Neural cell (in vitro differentiated cells): ENCODE results near the gene FN3K. TPM values are rescaled to one million over a fixed set of nuclear protein-coding genes. Genes with fewer than 3 reads are reported as not detected.

ENCODE experiments used
- H2AFZ ChIP-seq: fragments of 200-600, 300-800 bp; sonication (generic), shearing (Covaris generic); 2 replicates; pipeline ENCODE4 v1.6.0; 2014; ENCODE audit warnings: low read depth, mild to moderate bottlenecking, antibody characterized with exemption, low read length, moderate library complexity
- H3F3A ChIP-seq: fragments of 200-600 bp; shearing (Covaris generic); 2 replicates; pipeline ENCODE4 v1.6.1; 2016; ENCODE audit warnings: mild to moderate bottlenecking, moderate library complexity, mixed read lengths, antibody characterized with exemption, low read length; ENCODE audit not compliant: insufficient read depth, poor library complexity, severe bottlenecking
- H3K27ac ChIP-seq: fragments of 200-600, 300-800 bp; sonication (generic), shearing (Covaris generic); 2 replicates; pipeline ENCODE4 v1.5.1; 2014; ENCODE audit warnings: mild to moderate bottlenecking, low read length, moderate library complexity
- H3K27me3 ChIP-seq: fragments of 300-800, 200-600 bp; sonication (generic), shearing (Covaris generic); 2 replicates; pipeline ENCODE4 v1.6.0; 2014; ENCODE audit warnings: mild to moderate bottlenecking, low read depth, low read length, moderate library complexity; ENCODE audit not compliant: insufficient read depth
- H3K36me3 ChIP-seq: fragments of 300-800, 200-600 bp; sonication (generic), shearing (Covaris generic); 2 replicates; pipeline ENCODE4 v1.5.1; 2014; ENCODE audit warnings: mild to moderate bottlenecking, antibody characterized with exemption, low read length, moderate library complexity; ENCODE audit not compliant: insufficient read depth
- H3K4me2 ChIP-seq: fragments of 300-800, 200-600 bp; sonication (generic), shearing (Covaris generic); 2 replicates; pipeline ENCODE4 v1.6.0; 2014; ENCODE audit warnings: mild to moderate bottlenecking, low read length
- H3K4me3 ChIP-seq: fragments of 300-800, 200-600 bp; sonication (generic), shearing (Covaris generic); 2 replicates; pipeline ENCODE4 v1.5.1; 2014; ENCODE audit warnings: mild to moderate bottlenecking, low read length, moderate library complexity
- H3K79me2 ChIP-seq: fragments of 200-600 bp; shearing (Covaris generic); replicated peaks from 2 replicates; pipeline ENCODE4 v1.6.0; 2014; ENCODE audit warnings: mild to moderate bottlenecking, low read length, moderate library complexity; ENCODE audit not compliant: insufficient read depth
- H3K9ac ChIP-seq: fragments of 300-800, 200-600 bp; sonication (generic), shearing (Covaris generic); 2 replicates; pipeline ENCODE4 v1.6.1; 2016; ENCODE audit warnings: mild to moderate bottlenecking, low read length, mixed read lengths
- H3K9me2 ChIP-seq: fragments of 200-600 bp; shearing (Covaris generic); 2 replicates; pipeline ENCODE4 v1.6.1; 2016; ENCODE audit warnings: mild to moderate bottlenecking, low read length, mixed read lengths; ENCODE audit not compliant: insufficient read depth
- H3K9me3 ChIP-seq: fragments of 200-600, 300-800 bp; sonication (generic), shearing (Covaris generic); 2 replicates; pipeline ENCODE4 v1.6.1; 2016; ENCODE audit warnings: mild to moderate bottlenecking, mixed run types, low read length, moderate library complexity, mixed read lengths
- H4K20me1 ChIP-seq: fragments of 200-600 bp; shearing (Covaris generic); 2 replicates; pipeline ENCODE4 v1.6.1; 2016; ENCODE audit warnings: mild to moderate bottlenecking, mixed run types; ENCODE audit not compliant: insufficient read depth
- EP300 ChIP-seq: fragments of 450-650 bp; conservative IDR thresholded peaks from 2 replicates; pipeline ENCODE4 v1.6.1; 2014; ENCODE audit warnings: antibody characterized with exemption, mild to moderate bottlenecking, moderate library complexity; ENCODE audit not compliant: poor library complexity, severe bottlenecking
- EZH2 ChIP-seq: fragments of 200-600, 300-800 bp; shearing (Covaris generic), sonication (generic); IDR thresholded peaks from 2 replicates; pipeline ENCODE4 v1.6.1; 2014; ENCODE audit warnings: antibody characterized with exemption, low read length, borderline replicate concordance, mild to moderate bottlenecking; ENCODE audit not compliant: insufficient read depth, poor library complexity, severe bottlenecking
- MXI1 ChIP-seq: fragments of 450-650 bp; conservative IDR thresholded peaks from 2 replicates; pipeline ENCODE4 v1.6.1; 2014; ENCODE audit warnings: antibody characterized with exemption, mild to moderate bottlenecking; ENCODE audit not compliant: poor library complexity, severe bottlenecking
- POLR2AphosphoS5 ChIP-seq: IDR thresholded peaks from 2 replicates; pipeline ENCODE4 v1.6.1; 2012
- RAD21 ChIP-seq: fragments of 450-650 bp; conservative IDR thresholded peaks from 2 replicates; pipeline ENCODE4 v1.6.1; 2014; ENCODE audit warnings: antibody characterized with exemption, mild to moderate bottlenecking, moderate library complexity
- REST ChIP-seq: IDR thresholded peaks from 2 replicates; pipeline ENCODE4 v1.6.1; 2012; ENCODE audit warnings: borderline replicate concordance
- SMC3 ChIP-seq: fragments of 450-650 bp; conservative IDR thresholded peaks from 2 replicates; pipeline ENCODE4 v1.6.1; 2014; ENCODE audit warnings: antibody characterized with exemption, mild to moderate bottlenecking, moderate library complexity; ENCODE audit not compliant: poor library complexity
- TAF1 ChIP-seq: IDR thresholded peaks from 2 replicates; pipeline ENCODE4 v1.6.1; 2012; ENCODE audit warnings: low read depth
- polyA plus RNA-seq: library from polyadenylated mRNA; depleted of rRNA; stranded (reverse); fragments of >200 nt; gene quantifications from 2 replicates; pipeline ENCODE4 v1.2.3, GENCODE V29; 2014
- TF ChIP-seq, protein P1 (sequence below): fragments of 450-650 bp; IDR thresholded peaks from 2 replicates; pipeline ENCODE4 v1.5.1; 2014; ENCODE audit warnings: antibody characterized with exemption, mild to moderate bottlenecking, moderate library complexity; ENCODE audit not compliant: poor library complexity, severe bottlenecking

FN3K gene
- polyA plus RNA-seq, 1 donor from 2014 or later = 6.0 TPM

DNA sequence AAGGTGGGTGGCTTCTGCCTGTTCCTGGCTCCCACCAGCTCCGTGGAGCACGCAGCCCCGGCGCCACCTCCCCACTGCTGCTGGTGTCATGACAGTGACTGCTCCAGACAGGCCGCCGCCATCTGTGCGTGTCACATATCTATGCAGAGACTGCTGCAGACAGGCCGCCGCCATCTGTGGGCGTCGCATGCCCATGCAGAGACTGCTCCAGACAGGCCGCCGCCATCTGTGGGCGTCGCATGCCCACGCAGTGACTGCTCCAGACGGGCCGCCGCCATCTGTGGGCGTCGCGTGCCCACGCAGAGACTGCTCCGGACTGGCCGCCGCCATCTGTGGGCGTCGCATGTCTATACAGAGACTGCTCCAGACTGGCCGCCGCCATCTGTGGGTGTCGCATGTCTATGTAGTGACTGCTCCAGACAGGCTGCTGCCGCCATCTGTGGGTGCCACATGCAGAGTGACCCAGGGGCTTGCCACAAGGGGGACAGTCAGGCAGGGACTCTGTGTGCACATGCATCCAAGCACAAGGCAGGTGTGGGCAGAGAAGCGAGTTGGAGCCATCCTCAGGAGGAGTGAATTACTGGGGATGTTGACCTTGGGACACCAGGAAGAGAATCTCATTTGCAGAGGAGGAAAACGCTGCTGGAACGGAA, 22.2 kb upstream of the FN3K start:
- H4K20me1 ChIP-seq = no peaks in the 10 kb centered on the region
- no peak overlapping the region for H2AFZ ChIP-seq
- H3K4me2 ChIP-seq = no peak overlapping the region
- peaks cover 7% of the 10 kb centered on the region for H3K79me2 ChIP-seq
- TF ChIP-seq REST = no peak
- no peak for TF ChIP-seq EZH2
- TF ChIP-seq POLR2AphosphoS5 = no peak
- TF ChIP-seq, protein P1, sequence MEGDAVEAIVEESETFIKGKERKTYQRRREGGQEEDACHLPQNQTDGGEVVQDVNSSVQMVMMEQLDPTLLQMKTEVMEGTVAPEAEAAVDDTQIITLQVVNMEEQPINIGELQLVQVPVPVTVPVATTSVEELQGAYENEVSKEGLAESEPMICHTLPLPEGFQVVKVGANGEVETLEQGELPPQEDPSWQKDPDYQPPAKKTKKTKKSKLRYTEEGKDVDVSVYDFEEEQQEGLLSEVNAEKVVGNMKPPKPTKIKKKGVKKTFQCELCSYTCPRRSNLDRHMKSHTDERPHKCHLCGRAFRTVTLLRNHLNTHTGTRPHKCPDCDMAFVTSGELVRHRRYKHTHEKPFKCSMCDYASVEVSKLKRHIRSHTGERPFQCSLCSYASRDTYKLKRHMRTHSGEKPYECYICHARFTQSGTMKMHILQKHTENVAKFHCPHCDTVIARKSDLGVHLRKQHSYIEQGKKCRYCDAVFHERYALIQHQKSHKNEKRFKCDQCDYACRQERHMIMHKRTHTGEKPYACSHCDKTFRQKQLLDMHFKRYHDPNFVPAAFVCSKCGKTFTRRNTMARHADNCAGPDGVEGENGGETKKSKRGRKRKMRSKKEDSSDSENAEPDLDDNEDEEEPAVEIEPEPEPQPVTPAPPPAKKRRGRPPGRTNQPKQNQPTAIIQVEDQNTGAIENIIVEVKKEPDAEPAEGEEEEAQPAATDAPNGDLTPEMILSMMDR = no peak
- no peak for TF ChIP-seq RAD21
- no peaks in the 10 kb centered on the region for H3K27me3 ChIP-seq
- no peaks in the 10 kb centered on the region for H3K36me3 ChIP-seq
- H3K9me3 ChIP-seq = no peaks in the 10 kb centered on the region
- H3K4me3 ChIP-seq = no peak overlapping the region
- H3K27ac ChIP-seq = no peak overlapping the region
- H3K9me2 ChIP-seq = no peaks in the 10 kb centered on the region
- H3K9ac ChIP-seq = no peak overlapping the region
- no peaks in the 10 kb centered on the region for H3F3A ChIP-seq

- peak within 1 kb of the TSS; percentile 76 for H3K4me2 ChIP-seq
Measured at GRCh38 chr17:82716203-82717010, 19.0 kb upstream of the FN3K start, which contains the start of gene FN3KRP. Gene FN3KRP (plus strand): TSS chr17:82716706. CDS start chr17:82716756, 50 bp downstream.

More at GRCh38 chr17:82716203-82717010, 19.0 kb upstream of the FN3K start, which contains the start of gene FN3KRP:
- Histone ChIP-seq H4K20me1 (no peaks in the 10 kb centered on the region), H3K36me3 (no peaks in the 10 kb centered on the region), H3K9ac (peak within 1 kb of the TSS; percentile 66), H3K79me2 (peaks cover 7% of the 10 kb centered on the region), H2AFZ (peak within 1 kb of the TSS; percentile 88), H3K27ac (peak within 1 kb of the TSS; percentile 52), H3F3A (no peaks in the 10 kb centered on the region), H3K9me3 (no peaks in the 10 kb centered on the region), H3K27me3 (no peaks in the 10 kb centered on the region), H3K9me2 (no peaks in the 10 kb centered on the region), H3K4me3 (peak within 1 kb of the TSS; percentile 92)
- TF ChIP-seq REST (no peak), RAD21 (no peak), POLR2AphosphoS5 (peak; percentile 85), TAF1 (no peak), EP300 (no peak), MXI1 (peak; percentile 70), SMC3 (peak; percentile 10), EZH2 (no peak)
- TF ChIP-seq, protein P1 = no peak
